GM12891 (cell line): ENCODE measurements around the gene ANKDD1A.

ENCODE experiments used
- POLR2A ChIP-seq: IDR thresholded peaks from 2 replicates; pipeline ENCODE4 v1.6.1; 2011; ENCODE audit warnings: low read depth, low read length, control low read depth
- POLR2AphosphoS5 ChIP-seq: IDR thresholded peaks from 2 replicates; pipeline ENCODE4 v1.6.1; 2011; ENCODE audit warnings: low read depth, low read length, control low read depth

GRCh38 chr15:64891561-64891960, 20.1 kb upstream of the ANKDD1A start:
- TF ChIP-seq POLR2AphosphoS5: no peak
- TF ChIP-seq POLR2A: no peak
